GM12864 (cell line): ENCODE results near the gene HEXD.
"Not testable (repeated sequence)": the region's sequence is repeated elsewhere in the genome, so short reads cannot be mapped to it uniquely, and the experiment has no call there.

ENCODE experiments used
- DNase-seq: peaks from one replicate; pipeline ENCODE4 v3.0.0-alpha.2; 2011; ENCODE audit warnings: low read depth
- H3K4me3 ChIP-seq: 2 replicates; pipeline ENCODE4 v1.5.1; 2011; ENCODE audit warnings: mild to moderate bottlenecking, low read depth, low read length, control low read depth
- CTCF ChIP-seq: IDR thresholded peaks from 2 replicates; pipeline ENCODE4 v1.5.1; 2011; ENCODE audit warnings: low read depth, mild to moderate bottlenecking, moderate library complexity, low read length, control low read depth, inconsistent platforms; ENCODE audit errors: missing control alignments

The HEXD gene

GRCh38 chr17:82373731-82374625 lies 44.2 kb upstream of the HEXD start:
- no peak for DNase-seq
- no peak for TF ChIP-seq CTCF
- H3K4me3 ChIP-seq: no peak overlapping the region

GRCh38 chr17:82374626-82375331 lies 43.4 kb upstream of the HEXD start:
- no peak for TF ChIP-seq CTCF
- no peak overlapping the region for H3K4me3 ChIP-seq
- no peak for DNase-seq

GRCh38 chr17:82375359-82376041 lies 42.6 kb upstream of the HEXD start:
- no peak for TF ChIP-seq CTCF
- no peak for DNase-seq
- H3K4me3 ChIP-seq: no peak overlapping the region

- DNase-seq: no peak
- no peak overlapping the region for H3K4me3 ChIP-seq
- TF ChIP-seq CTCF: no peak
These were observed 42.0 kb upstream of the HEXD start for GRCh38 chr17:82376042-82376730.

- DNase-seq, H3K4me3 ChIP-seq: not testable (repeated sequence)
These were observed 40.9 kb upstream of the HEXD start for GRCh38 chr17:82377294-82377693.

- no peak for DNase-seq
- TF ChIP-seq CTCF: no peak
- no peak overlapping the region for H3K4me3 ChIP-seq
These were observed 40.0 kb upstream of the HEXD start for GRCh38 chr17:82377924-82378740.
